ENCODE measurements around the gene WLS. TPM values are rescaled to one million over a fixed set of nuclear protein-coding genes. Genes with fewer than 3 reads are reported as not detected.
"Not testable (repeated sequence)": the region's sequence is repeated elsewhere in the genome, so short reads cannot be mapped to it uniquely, and the experiment has no call there.

Gene WLS
- total RNA-seq, 2 experiments from 2014 or later: not detected

GRCh38 chr1:68163220-68163619 is 69.1 kb downstream of the WLS start:
- POLR2A ChIA-PET: no interaction called here
- Mint-ChIP-seq H3K4me1 (no peaks in the 10 kb centered on the region), H3K27ac (no peak overlapping the region), H3K4me3 (no peak overlapping the region), H3K9me3 (no peaks in the 10 kb centered on the region), H3K27me3 (no peaks in the 10 kb centered on the region), H3K36me3 (ENCODE audit: low read depth) (no peaks in the 10 kb centered on the region)
- DNase-seq: no peak
- CTCF ChIA-PET: no interaction called here

DNA sequence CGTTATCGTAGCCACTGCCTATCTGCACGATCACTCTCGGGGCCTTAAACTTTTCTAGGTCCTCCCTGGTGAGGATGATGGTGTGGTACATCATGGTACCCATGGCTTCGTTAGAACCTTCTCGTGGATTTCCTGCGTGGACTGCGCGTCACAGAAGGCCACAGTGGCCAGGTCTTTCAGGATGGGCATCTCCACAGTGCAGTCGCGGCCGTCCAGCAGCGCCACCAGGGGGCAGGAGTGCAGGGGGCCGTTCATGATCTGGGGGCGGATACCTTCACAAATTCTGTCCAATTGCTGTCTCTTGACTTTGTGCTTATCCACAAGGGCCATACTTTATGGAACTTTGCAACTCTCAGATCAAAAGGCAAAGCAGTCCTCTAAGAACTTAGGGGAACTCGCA is 69.6 kb downstream of the WLS start:
- no peak for DNase-seq
- no peak overlapping the region for H3K27ac Mint-ChIP-seq
- H3K36me3 Mint-ChIP-seq (ENCODE audit: low read depth): no peaks in the 10 kb centered on the region
- no peak overlapping the region for H3K4me3 Mint-ChIP-seq
- no peaks in the 10 kb centered on the region for H3K9me3 Mint-ChIP-seq
- ChIA-PET POLR2A (no interaction called here), CTCF (no interaction called here)
- no peaks in the 10 kb centered on the region for H3K27me3 Mint-ChIP-seq
- H3K4me1 Mint-ChIP-seq: no peaks in the 10 kb centered on the region

DNA sequence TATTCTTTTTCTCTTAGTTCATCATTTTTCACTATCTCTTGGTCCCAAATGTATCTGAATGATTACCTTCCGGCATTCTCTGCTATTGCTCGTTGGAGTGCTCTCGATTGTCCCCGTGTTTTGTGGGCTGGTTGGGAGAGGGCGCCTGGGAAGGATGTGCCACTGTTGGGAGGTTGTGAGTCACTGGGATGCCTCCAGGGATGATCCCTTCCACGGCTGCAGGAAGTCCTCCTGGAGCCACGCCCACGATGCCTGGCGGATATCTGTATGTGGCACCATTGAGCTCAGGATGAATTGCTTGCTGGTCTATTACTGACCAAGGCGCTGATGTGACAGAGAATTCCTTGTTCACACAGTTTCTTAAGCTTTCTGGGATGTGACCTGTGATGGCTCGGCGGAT is 70.7 kb downstream of the WLS start:
- H3K27ac Mint-ChIP-seq; H3K27me3 Mint-ChIP-seq; POLR2A ChIA-PET; H3K9me3 Mint-ChIP-seq; CTCF ChIA-PET; DNase-seq; H3K36me3 Mint-ChIP-seq (ENCODE audit: low read depth); H3K4me3 Mint-ChIP-seq; H3K4me1 Mint-ChIP-seq: not testable (repeated sequence)

- POLR2A ChIA-PET; H3K4me1 Mint-ChIP-seq; H3K27ac Mint-ChIP-seq; CTCF ChIA-PET; H3K9me3 Mint-ChIP-seq; DNase-seq; H3K4me3 Mint-ChIP-seq; H3K36me3 Mint-ChIP-seq (ENCODE audit: low read depth); H3K27me3 Mint-ChIP-seq: not testable (repeated sequence)
Observed at GRCh38 chr1:68160935-68161334, 71.4 kb downstream of the WLS start.

DNA sequence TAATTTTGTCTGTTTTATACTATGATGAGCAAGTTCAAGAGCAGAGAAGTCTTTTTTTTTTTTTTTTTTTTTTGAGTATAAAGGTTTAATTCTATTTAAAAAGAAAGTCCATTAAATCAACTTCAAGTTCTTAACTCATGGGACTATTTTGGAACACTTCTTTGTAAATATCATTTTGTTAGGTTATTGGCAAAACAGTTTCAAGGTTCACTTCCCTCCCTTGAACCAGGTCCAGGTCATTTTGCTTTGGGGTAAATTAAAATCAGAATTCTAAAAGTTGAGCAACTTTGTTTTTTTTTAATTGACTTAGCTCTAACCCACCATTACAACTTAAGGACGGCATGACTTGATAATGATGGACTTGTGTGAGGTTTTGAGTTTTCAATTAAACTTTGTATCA is 72.3 kb downstream of the WLS start:
- Mint-ChIP-seq H3K36me3 (ENCODE audit: low read depth) (no peaks in the 10 kb centered on the region), H3K27me3 (no peaks in the 10 kb centered on the region), H3K4me1 (no peaks in the 10 kb centered on the region), H3K9me3 (no peaks in the 10 kb centered on the region), H3K4me3 (no peak overlapping the region), H3K27ac (no peak overlapping the region)
- ChIA-PET POLR2A (no interaction called here), CTCF (no interaction called here)
- DNase-seq: no peak

DNA sequence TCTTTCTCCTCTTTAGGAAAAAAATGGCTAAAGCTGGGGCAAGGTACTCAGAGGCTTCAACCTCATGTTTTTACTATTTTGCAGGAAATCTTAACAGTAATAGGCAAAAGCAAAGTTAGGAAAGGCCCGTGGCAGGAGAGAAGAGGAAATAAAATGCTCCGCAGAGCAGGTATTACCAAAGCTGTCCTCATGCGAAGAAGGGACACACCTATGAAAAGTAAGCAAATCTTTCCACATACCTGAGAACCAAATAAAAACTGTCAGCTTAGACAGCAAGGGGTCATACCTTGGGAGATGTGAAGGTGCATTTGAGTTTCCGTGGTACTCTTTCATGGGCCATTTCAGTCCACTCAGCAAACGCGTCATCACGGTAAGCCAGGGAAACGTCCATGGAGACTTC is 73.5 kb downstream of the WLS start:
- DNase-seq: no peak
- no peaks in the 10 kb centered on the region for H3K9me3 Mint-ChIP-seq
- no peak overlapping the region for H3K27ac Mint-ChIP-seq
- no peaks in the 10 kb centered on the region for H3K27me3 Mint-ChIP-seq
- H3K36me3 Mint-ChIP-seq (ENCODE audit: low read depth): no peaks in the 10 kb centered on the region
- CTCF ChIA-PET: no interaction called here
- H3K4me3 Mint-ChIP-seq: no peak overlapping the region
- POLR2A ChIA-PET: no interaction called here
- H3K4me1 Mint-ChIP-seq: no peaks in the 10 kb centered on the region

DNA sequence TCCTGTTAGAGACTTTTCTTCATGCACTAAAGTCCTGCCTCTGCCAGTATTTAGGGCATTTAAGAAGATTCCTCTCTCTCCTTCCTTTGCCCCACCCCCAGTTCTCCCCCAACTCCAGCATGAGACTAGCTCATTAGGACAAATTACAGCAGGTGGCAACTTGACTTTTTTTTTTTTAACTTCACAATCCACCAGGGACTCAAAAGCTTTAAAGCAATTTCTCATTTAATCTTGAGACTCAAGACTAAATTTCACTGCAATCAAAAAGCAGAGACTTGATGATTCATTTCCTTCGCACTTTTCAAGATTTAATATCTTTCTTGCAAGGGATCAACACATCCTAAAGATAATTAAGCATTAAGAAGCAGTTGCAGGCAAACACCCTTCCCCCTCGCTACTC is 74.9 kb downstream of the WLS start:
- POLR2A ChIA-PET: no interaction called here
- no peaks in the 10 kb centered on the region for H3K27me3 Mint-ChIP-seq
- H3K9me3 Mint-ChIP-seq: no peaks in the 10 kb centered on the region
- H3K27ac Mint-ChIP-seq: no peak overlapping the region
- H3K4me1 Mint-ChIP-seq: no peaks in the 10 kb centered on the region
- CTCF ChIA-PET: no interaction called here
- no peak for DNase-seq
- no peak overlapping the region for H3K4me3 Mint-ChIP-seq
- no peaks in the 10 kb centered on the region for H3K36me3 Mint-ChIP-seq (ENCODE audit: low read depth)

DNA sequence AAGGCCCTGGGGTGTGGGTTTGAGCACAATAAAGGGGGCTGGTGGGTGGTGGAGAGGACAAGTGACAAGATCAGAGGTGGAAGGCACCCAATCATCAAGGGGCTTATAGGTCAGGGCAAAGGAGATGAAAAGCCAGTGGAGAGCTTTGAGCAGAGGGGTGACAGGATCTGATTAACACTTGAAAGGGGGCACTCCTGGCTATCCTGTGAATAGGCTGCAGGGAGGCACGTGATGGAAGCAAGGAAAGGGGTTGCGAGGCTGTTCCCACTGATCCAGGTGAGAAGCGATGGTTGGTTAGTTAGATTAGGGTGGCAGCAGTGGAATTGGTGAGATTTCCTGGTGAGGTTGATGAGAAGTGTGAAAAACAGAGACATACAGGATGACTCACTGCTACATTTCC is 80.6 kb downstream of the WLS start:
- CTCF ChIA-PET: no interaction called here
- no peak for DNase-seq

DNA sequence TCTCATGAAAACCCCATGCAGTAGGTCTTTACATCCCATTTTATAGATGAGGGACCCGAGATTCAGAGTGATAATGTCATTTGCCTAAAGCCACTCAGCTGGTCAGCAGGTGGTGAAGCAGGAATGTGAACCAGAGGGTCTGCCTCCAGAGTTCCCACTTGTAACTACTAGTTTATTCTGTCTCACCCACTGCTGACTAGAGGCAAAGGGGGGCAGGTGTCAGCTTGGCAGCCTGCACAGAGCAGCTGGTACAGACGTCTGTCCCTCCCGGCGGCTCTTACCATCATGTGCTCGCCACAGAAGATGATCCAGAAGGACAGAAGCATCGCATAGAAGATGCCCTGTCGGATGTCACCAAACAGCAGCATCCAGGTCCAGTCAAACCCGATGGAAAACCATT is 82.4 kb downstream of the WLS start:
- POLR2A ChIA-PET: no interaction called here
- H3K27ac Mint-ChIP-seq: no peak overlapping the region
- H3K27me3 Mint-ChIP-seq: no peaks in the 10 kb centered on the region
- CTCF ChIA-PET: no interaction called here
- DNase-seq: no peak
- H3K9me3 Mint-ChIP-seq: no peaks in the 10 kb centered on the region
- no peaks in the 10 kb centered on the region for H3K36me3 Mint-ChIP-seq (ENCODE audit: low read depth)
- H3K4me3 Mint-ChIP-seq: no peak overlapping the region
- H3K4me1 Mint-ChIP-seq: no peaks in the 10 kb centered on the region

More for the DNA sequence above, 80.6 kb downstream of the WLS start:
- Mint-ChIP-seq H3K4me3 (no peak overlapping the region), H3K27me3 (no peaks in the 10 kb centered on the region), H3K36me3 (ENCODE audit: low read depth) (no peaks in the 10 kb centered on the region), H3K27ac (no peak overlapping the region), H3K4me1 (no peaks in the 10 kb centered on the region), H3K9me3 (no peaks in the 10 kb centered on the region)
- POLR2A ChIA-PET: no interaction called here

- Mint-ChIP-seq H3K4me1 (no peaks in the 10 kb centered on the region), H3K27me3 (no peaks in the 10 kb centered on the region), H3K9me3 (no peaks in the 10 kb centered on the region), H3K36me3 (ENCODE audit: low read depth) (no peaks in the 10 kb centered on the region), H3K4me3 (no peak overlapping the region), H3K27ac (no peak overlapping the region)
- POLR2A ChIA-PET: no interaction called here
- no peak for DNase-seq
- CTCF ChIA-PET: no interaction called here
Observed at GRCh38 chr1:68149110-68149798, 83.1 kb downstream of the WLS start.

- POLR2A ChIA-PET: no interaction called here
- Mint-ChIP-seq H3K36me3 (ENCODE audit: low read depth) (no peaks in the 10 kb centered on the region), H3K4me1 (no peaks in the 10 kb centered on the region), H3K27me3 (no peaks in the 10 kb centered on the region), H3K9me3 (no peaks in the 10 kb centered on the region), H3K27ac (no peak overlapping the region), H3K4me3 (no peak overlapping the region)
- no peak for DNase-seq
- CTCF ChIA-PET: no interaction called here
Observed at GRCh38 chr1:68148631-68149030, 83.7 kb downstream of the WLS start.

DNA sequence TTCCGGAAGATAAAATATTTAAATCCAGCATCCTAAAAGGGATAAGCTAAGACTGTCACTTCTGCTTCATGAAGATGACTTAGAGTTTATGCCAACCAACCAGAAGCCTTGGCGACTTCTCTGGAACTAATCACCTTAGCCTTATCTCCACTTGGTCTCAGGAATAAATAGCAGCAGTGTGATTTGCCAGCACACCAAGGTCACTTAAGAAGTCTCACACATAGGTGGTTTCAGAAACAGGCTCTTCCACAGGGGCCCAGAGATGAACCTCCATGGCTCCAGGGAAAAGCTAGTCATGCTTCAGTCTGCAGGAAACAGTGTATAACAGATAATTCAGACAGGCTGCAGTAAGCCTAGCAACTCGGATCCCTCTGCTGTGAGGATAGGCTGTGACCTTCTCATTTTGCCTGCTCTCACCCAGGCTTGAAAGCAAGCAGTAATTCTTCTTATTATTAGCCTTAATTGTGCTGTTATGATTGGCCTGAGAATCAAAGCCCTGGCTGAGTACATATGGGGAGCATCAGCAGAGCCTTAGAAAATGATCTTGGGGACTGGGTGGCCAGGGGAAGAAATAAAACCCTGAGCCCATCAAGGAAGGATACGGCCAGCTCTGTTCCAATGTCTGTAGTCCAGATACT is 84.7 kb downstream of the WLS start:
- no peak for DNase-seq
- no peak overlapping the region for H3K4me3 Mint-ChIP-seq
- ChIA-PET CTCF (no interaction called here), POLR2A (no interaction called here)
- H3K27me3 Mint-ChIP-seq: no peaks in the 10 kb centered on the region
- no peak overlapping the region for H3K27ac Mint-ChIP-seq
- no peaks in the 10 kb centered on the region for H3K9me3 Mint-ChIP-seq
- H3K36me3 Mint-ChIP-seq (ENCODE audit: low read depth): no peaks in the 10 kb centered on the region
- H3K4me1 Mint-ChIP-seq: no peaks in the 10 kb centered on the region

DNA sequence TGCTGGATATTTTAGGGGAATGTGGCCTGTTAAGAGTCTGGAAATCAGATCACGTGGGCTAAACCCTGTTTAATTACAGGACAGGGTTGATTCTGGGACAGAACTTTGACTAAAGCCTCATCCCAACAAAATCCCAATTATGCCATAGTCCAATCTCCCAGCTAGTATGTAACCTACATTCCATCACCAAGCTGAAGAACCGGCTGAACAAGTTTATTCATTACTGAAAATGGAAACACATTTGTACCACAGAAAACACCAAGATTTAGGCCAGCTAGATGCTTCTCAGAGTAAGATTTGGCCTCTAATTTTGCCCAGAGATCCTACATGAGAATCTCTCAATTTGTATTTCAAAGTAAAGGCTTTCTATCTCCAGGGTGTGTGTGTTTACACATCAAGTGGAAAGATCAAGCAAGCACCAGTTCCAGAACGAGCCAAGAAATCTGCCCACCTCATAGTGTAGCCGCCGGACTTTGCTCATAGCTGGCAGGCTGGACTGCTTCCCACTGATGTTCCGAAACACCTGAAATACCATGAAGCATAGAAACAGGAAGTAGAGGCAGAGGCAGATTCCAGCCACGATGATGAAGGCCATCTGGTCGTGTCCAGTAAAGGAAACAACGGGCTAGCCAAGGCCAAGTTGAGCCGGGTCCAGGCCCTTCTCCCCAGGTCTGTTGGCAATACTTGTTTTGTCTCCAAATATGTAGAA is 86.8 kb downstream of the WLS start:
- CTCF ChIA-PET: no interaction called here
- no peaks in the 10 kb centered on the region for H3K27me3 Mint-ChIP-seq
- no peaks in the 10 kb centered on the region for H3K9me3 Mint-ChIP-seq
- no peak for DNase-seq
- no peak overlapping the region for H3K4me3 Mint-ChIP-seq
- H3K4me1 Mint-ChIP-seq: no peaks in the 10 kb centered on the region
- H3K27ac Mint-ChIP-seq: no peak overlapping the region
- H3K36me3 Mint-ChIP-seq (ENCODE audit: low read depth): no peaks in the 10 kb centered on the region
- POLR2A ChIA-PET: no interaction called here

DNA sequence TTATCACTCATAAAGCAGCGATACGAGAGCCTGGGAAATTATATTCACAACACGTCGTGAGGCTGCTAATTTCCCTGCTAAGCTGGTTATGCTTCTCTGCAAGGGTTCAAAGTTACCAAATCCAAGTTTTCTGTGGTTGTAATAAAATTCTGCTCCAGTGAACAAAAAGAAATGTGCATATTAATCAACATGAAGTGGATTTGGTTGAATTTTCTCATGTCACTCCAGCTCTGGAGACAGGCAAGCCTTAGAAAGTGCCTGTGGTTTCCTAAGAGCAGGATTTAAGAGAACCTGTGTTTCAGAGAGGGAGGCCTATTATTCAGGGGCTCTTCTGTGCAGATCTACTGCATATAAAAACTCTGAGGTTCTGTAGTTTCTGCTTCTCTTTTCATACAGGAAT is 87.5 kb downstream of the WLS start:
- no peak overlapping the region for H3K4me3 Mint-ChIP-seq
- H3K27me3 Mint-ChIP-seq: no peaks in the 10 kb centered on the region
- no peaks in the 10 kb centered on the region for H3K4me1 Mint-ChIP-seq
- POLR2A ChIA-PET: no interaction called here
- H3K36me3 Mint-ChIP-seq (ENCODE audit: low read depth): no peaks in the 10 kb centered on the region
- DNase-seq: no peak
- H3K9me3 Mint-ChIP-seq: no peaks in the 10 kb centered on the region
- no peak overlapping the region for H3K27ac Mint-ChIP-seq
- CTCF ChIA-PET: no interaction called here
